GM12878 (cell line): ENCODE results near the gene KDM4C. TPM values are rescaled to one million over a fixed set of nuclear protein-coding genes. Genes with fewer than 3 reads are reported as not detected.

ENCODE experiments used
- BHLHE40 ChIP-seq, 2 experiments: fragments of 450-650 bp in 1 of 2; IDR thresholded peaks; 2 replicates each; pipeline ENCODE4 v1.6.1; 2011 to 2017; ENCODE audit warnings: low read depth in 2 of 2, borderline replicate concordance in 1 of 2, improper control_type of control experiment in 1 of 2, low read length in 1 of 2, mild to moderate bottlenecking in 1 of 2
- CHD1 ChIP-seq: IDR thresholded peaks from 2 replicates; pipeline ENCODE4 v1.6.1; 2012; ENCODE audit warnings: low read depth, low read length, improper control_type of control experiment
- CREB1 ChIP-seq: IDR thresholded peaks from 2 replicates; pipeline ENCODE4 v1.6.1; 2012; ENCODE audit warnings: low read depth, mild to moderate bottlenecking, inconsistent platforms
- FOXK2 ChIP-seq: fragments of 450-650 bp; IDR thresholded peaks from 2 replicates; pipeline ENCODE4 v1.6.1; 2017; ENCODE audit warnings: mild to moderate bottlenecking, moderate library complexity
- JUND ChIP-seq: IDR thresholded peaks from 2 replicates; pipeline ENCODE4 v1.6.1; 2012; ENCODE audit warnings: low read depth, mild to moderate bottlenecking, low read length, improper control_type of control experiment, moderate library complexity
- KAT2A ChIP-seq: conservative IDR thresholded peaks from 2 replicates; pipeline ENCODE4 v1.6.1; 2011; ENCODE audit warnings: low read depth, low read length; ENCODE audit not compliant: control insufficient read depth
- SP1 ChIP-seq: IDR thresholded peaks from one replicate; pipeline ENCODE4 v1.6.1; 2011; ENCODE audit warnings: low read depth, low read length
- polyA plus RNA-seq, 11 experiments: library from polyadenylated mRNA; depleted of rRNA in 4 of 11; unstranded in 6 of 11; stranded (reverse) in 5 of 11; fragments of >200 nt; fragmentation: Nextera tagmentation in 4 of 11; fragmentation: Illumina TruSeq in 1 of 11; extraction: Ambion mirVana in 4 of 11; extraction: Trizol in 1 of 11; gene quantifications; 1 replicate in 1 of 11; 2 replicates in 10 of 11; pipeline versions ENCODE4 v1.2.1 to v1.2.3, GENCODE V29; 2011 to 2016; ENCODE audit warnings: inconsistent platforms in 2 of 11, missing spikeins in 2 of 11, low read depth in 1 of 11
- total RNA-seq, 4 experiments: library from RNA; depleted of rRNA in 3 of 4; stranded (reverse); fragments of >200 nt in 3 of 4; fragmentation: Illumina TruSeq in 1 of 4; extraction: Trizol in 1 of 4; gene quantifications; 2 replicates each; pipeline versions ENCODE4 v1.2.1 to v1.2.3, GENCODE V29; 2013 to 2021
- TF ChIP-seq, protein P1 (sequence below): fragments of 450-650 bp; formaldehyde crosslinking; IDR thresholded peaks from 2 replicates; pipeline ENCODE4 v1.4.0; 2020; ENCODE audit warnings: mild to moderate bottlenecking, moderate library complexity
- TF ChIP-seq, protein P2 (sequence below): fragments of 150-350 bp; IDR thresholded peaks from 2 replicates; pipeline ENCODE4 v1.6.1; 2016; ENCODE audit warnings: low read depth, low read length

KDM4C gene
- total and polyA plus RNA-seq, 10 of the 15 experiments (the other 5 are each of a cell fraction or from before 2014, with no cell fraction given): 6.8 to 41.2 (median 20.1) TPM

DNA sequence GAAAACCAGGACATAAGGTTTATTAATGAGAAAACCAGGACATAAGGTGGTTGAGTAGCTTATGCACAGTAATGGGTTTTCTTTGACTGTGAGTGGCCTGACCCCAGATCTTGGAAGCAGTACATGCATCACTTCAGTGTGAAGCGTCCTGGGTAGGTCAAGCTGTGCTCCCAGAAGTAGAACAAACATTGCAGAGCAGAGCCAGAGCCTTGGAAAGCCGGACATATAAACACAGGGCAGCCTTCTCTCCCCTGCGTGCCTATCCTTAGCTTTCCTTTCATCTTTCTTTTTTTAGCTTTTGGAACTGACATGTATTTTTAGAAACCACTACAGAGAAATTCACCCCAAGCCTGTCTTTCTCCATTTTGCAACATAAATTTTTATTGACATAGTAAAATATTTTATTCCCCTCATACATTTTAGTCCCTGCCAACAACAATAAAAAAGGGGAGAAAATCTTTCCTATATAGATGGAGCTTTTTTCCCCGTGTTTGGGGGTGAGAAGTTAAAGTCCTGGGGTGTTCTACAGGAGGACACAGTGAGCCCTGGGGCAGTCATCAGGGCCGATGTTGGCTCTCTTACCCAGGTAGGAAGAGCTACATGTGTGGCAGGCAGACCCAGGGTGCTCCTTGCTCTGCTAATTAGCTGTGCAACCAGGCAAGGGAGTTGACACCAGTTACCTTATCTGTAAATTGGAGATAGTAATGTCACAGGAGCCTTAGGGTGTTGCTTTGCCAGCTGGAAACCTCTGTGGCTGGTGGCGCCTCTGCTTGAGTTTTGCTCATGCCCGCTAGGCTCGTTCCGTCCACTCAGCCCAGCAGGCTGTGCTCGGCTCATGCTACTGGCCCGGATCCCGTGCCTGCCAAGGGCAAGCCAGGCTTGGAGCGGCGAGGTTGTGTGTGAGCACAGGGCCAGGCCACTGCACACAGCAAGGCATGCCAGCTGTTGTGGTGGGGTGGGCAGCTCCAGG is 389.6 kb downstream of the KDM4C start (continued):
- TF ChIP-seq, protein P1, sequence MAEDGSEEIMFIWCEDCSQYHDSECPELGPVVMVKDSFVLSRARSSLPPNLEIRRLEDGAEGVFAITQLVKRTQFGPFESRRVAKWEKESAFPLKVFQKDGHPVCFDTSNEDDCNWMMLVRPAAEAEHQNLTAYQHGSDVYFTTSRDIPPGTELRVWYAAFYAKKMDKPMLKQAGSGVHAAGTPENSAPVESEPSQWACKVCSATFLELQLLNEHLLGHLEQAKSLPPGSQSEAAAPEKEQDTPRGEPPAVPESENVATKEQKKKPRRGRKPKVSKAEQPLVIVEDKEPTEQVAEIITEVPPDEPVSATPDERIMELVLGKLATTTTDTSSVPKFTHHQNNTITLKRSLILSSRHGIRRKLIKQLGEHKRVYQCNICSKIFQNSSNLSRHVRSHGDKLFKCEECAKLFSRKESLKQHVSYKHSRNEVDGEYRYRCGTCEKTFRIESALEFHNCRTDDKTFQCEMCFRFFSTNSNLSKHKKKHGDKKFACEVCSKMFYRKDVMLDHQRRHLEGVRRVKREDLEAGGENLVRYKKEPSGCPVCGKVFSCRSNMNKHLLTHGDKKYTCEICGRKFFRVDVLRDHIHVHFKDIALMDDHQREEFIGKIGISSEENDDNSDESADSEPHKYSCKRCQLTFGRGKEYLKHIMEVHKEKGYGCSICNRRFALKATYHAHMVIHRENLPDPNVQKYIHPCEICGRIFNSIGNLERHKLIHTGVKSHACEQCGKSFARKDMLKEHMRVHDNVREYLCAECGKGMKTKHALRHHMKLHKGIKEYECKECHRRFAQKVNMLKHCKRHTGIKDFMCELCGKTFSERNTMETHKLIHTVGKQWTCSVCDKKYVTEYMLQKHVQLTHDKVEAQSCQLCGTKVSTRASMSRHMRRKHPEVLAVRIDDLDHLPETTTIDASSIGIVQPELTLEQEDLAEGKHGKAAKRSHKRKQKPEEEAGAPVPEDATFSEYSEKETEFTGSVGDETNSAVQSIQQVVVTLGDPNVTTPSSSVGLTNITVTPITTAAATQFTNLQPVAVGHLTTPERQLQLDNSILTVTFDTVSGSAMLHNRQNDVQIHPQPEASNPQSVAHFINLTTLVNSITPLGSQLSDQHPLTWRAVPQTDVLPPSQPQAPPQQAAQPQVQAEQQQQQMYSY (CRISPR knock-in tag): no peak
- TF ChIP-seq CHD1 (no peak), FOXK2 (no peak), BHLHE40 (IDR thresholded peaks at IDR 0.05; ENCODE audit: borderline replicate concordance in 1 of 2, low read depth in 2 of 2, low read length in 1 of 2) (no peak), SP1 (no peak), JUND (no peak), KAT2A (no peak), CREB1 (no peak)
- TF ChIP-seq, protein P2, sequence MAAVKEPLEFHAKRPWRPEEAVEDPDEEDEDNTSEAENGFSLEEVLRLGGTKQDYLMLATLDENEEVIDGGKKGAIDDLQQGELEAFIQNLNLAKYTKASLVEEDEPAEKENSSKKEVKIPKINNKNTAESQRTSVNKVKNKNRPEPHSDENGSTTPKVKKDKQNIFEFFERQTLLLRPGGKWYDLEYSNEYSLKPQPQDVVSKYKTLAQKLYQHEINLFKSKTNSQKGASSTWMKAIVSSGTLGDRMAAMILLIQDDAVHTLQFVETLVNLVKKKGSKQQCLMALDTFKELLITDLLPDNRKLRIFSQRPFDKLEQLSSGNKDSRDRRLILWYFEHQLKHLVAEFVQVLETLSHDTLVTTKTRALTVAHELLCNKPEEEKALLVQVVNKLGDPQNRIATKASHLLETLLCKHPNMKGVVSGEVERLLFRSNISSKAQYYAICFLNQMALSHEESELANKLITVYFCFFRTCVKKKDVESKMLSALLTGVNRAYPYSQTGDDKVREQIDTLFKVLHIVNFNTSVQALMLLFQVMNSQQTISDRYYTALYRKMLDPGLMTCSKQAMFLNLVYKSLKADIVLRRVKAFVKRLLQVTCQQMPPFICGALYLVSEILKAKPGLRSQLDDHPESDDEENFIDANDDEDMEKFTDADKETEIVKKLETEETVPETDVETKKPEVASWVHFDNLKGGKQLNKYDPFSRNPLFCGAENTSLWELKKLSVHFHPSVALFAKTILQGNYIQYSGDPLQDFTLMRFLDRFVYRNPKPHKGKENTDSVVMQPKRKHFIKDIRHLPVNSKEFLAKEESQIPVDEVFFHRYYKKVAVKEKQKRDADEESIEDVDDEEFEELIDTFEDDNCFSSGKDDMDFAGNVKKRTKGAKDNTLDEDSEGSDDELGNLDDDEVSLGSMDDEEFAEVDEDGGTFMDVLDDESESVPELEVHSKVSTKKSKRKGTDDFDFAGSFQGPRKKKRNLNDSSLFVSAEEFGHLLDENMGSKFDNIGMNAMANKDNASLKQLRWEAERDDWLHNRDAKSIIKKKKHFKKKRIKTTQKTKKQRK: no peak
- TF ChIP-seq, all 136 proteins: peak for 0
